Breast epithelium (tissue), 3 donors: ENCODE measurements around the gene NUCKS1.

Experiments used
- CTCF ChIP-seq, 3 donors: fragments of 450-650 bp; IDR thresholded peaks; one replicate each; pipeline ENCODE4 v1.5.1; 2016 to 2017; ENCODE audit warnings: antibody characterized with exemption in 3 of 3, mild to moderate bottlenecking in 3 of 3, moderate library complexity in 3 of 3
- POLR2A ChIP-seq: fragments of 450-650 bp; IDR thresholded peaks from one replicate; pipeline ENCODE4 v1.6.1; 2016; ENCODE audit warnings: antibody characterized with exemption, mild to moderate bottlenecking, moderate library complexity

- no peak for TF ChIP-seq CTCF (IDR thresholded peaks at IDR 0.05)
- no peak for TF ChIP-seq POLR2A
Observed at GRCh38 chr1:205751036-205751651, 1.2 kb upstream of the NUCKS1 start.
